Vagina (tissue), 2 donors: Measurements from ENCODE around the gene NDRG2. TPM values are rescaled to one million over a fixed set of nuclear protein-coding genes. Genes with fewer than 3 reads are reported as not detected.

Experiments
- DNase-seq, 2 donors: peaks; one replicate each; pipeline ENCODE4 v3.0.0-alpha.2; 2017; ENCODE audit errors: extremely low spot score in 2 of 2
- H3K27ac ChIP-seq: fragments of 200-600 bp; sonication (generic); one replicate; pipeline ENCODE4 v1.5.1; 2019
- H3K27me3 ChIP-seq: fragments of 200-600 bp; sonication (generic); one replicate; pipeline ENCODE4 v1.5.1; 2019
- H3K36me3 ChIP-seq, 2 donors: fragments of 200-600 bp; sonication (generic); one replicate each; pipeline ENCODE4 v1.5.1; 2017 to 2019
- H3K4me1 ChIP-seq: fragments of 200-600 bp; sonication (generic); one replicate; pipeline ENCODE4 v1.5.1; 2019
- H3K4me3 ChIP-seq, 2 donors: fragments of 200-600 bp; sonication (generic); 1 replicate in 1 of 2; 2 replicates in 1 of 2; pipeline ENCODE4 v1.5.1; 2016 to 2019
- H3K9me3 ChIP-seq: fragments of 200-600 bp; sonication (generic); one replicate; pipeline ENCODE4 v1.5.1; 2019
- POLR2A ChIP-seq, 2 donors: fragments of 450-650 bp; IDR thresholded peaks; one replicate each; pipeline ENCODE4 v1.6.1; 2017; ENCODE audit warnings: antibody characterized with exemption in 2 of 2, mild to moderate bottlenecking in 2 of 2, moderate library complexity in 2 of 2
- POLR2AphosphoS5 ChIP-seq, 2 donors: sonication (generic); formaldehyde crosslinking; IDR thresholded peaks; one replicate each; pipeline ENCODE4 v1.9.0; 2017; ENCODE audit warnings: antibody characterized with exemption in 2 of 2, mild to moderate bottlenecking in 2 of 2, low read depth in 1 of 2; ENCODE audit not compliant: insufficient read depth in 1 of 2
- intact Hi-C: fragments of 100-400 bp; cut with DNase I; formaldehyde crosslinking; loops from one replicate; pipeline ENCODE4 v1.15.1; 2023
- total RNA-seq: library from RNA; depleted of rRNA; stranded (reverse); fragments of >200 nt; gene quantifications from one replicate; pipeline ENCODE4 v1.2.3, GENCODE V29; 2016
- TF ChIP-seq, protein P1 (sequence below), 3 experiments: fragments of 450-650 bp in 2 of 3; fragments of 200-600 bp in 1 of 3; sonication (generic) in 1 of 3; IDR thresholded peaks; one replicate each; pipeline ENCODE4 v1.5.1; 2017 to 2019; ENCODE audit warnings: antibody characterized with exemption in 3 of 3, mild to moderate bottlenecking in 2 of 3, moderate library complexity in 2 of 3

Gene NDRG2
- total RNA-seq, 1 donor from 2014 or later, result 307 TPM

DNA sequence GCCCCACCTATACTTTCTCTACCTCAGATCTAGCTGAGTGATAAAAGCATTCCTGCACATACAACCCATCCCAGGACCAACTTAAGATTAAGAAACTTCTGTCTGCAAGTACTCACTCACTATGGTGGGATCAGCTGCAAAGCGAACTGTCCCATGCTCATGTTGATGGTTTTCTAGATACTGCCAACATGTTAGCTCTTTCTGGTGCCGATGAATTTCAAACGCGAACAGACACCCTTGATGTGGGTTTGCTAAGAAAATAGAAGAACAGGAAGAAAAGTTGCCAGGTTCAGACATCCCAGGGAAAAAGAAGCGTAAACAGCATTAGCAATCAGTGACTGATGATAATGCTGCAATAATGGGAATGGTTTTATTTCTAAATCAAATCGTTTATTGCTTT is 27.3 kb downstream of the NDRG2 start:
- intact Hi-C loops, result no loop called here
- H3K36me3 ChIP-seq, result peaks cover 0 to 45% of the 10 kb centered on the region in 2 donors

DNA sequence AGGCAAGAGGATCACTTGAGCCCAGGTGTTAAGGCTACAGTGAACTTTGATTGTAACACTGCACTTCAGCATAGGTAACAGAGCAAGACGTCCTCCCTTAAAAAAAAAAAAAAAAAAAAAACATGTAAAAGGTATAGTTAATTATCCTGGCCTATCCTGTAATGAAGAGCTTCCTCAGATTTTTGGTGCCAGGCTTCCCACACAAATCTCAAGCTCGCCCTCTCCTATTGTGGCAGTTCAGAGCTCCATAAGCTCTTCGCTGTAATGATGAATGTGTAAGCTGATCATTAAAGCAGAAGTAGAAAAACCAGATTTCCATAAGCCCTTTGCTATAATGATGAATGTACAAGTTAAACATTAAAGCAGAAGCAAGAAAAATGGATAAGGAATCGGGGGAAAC is 27.7 kb downstream of the NDRG2 start:
- DNase-seq, result peak in 1 of 2 donors; percentile 7
- H3K4me3 ChIP-seq, result no peak overlapping the region
- no peaks in the 10 kb centered on the region for H3K9me3 ChIP-seq
- TF ChIP-seq, protein P1, sequence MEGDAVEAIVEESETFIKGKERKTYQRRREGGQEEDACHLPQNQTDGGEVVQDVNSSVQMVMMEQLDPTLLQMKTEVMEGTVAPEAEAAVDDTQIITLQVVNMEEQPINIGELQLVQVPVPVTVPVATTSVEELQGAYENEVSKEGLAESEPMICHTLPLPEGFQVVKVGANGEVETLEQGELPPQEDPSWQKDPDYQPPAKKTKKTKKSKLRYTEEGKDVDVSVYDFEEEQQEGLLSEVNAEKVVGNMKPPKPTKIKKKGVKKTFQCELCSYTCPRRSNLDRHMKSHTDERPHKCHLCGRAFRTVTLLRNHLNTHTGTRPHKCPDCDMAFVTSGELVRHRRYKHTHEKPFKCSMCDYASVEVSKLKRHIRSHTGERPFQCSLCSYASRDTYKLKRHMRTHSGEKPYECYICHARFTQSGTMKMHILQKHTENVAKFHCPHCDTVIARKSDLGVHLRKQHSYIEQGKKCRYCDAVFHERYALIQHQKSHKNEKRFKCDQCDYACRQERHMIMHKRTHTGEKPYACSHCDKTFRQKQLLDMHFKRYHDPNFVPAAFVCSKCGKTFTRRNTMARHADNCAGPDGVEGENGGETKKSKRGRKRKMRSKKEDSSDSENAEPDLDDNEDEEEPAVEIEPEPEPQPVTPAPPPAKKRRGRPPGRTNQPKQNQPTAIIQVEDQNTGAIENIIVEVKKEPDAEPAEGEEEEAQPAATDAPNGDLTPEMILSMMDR (IDR thresholded peaks at IDR 0.05), result no peak
- TF ChIP-seq POLR2A (IDR thresholded peaks at IDR 0.05) (no peak), POLR2AphosphoS5 (IDR thresholded peaks at IDR 0.05; ENCODE audit: insufficient read depth in 1 of 2, low read depth in 1 of 2) (no peak)
- H3K27ac ChIP-seq, result no peak overlapping the region
- H3K4me1 ChIP-seq, result peaks cover 29% of the 10 kb centered on the region
- no peaks in the 10 kb centered on the region for H3K27me3 ChIP-seq
- intact Hi-C loops, result no loop called here
- H3K36me3 ChIP-seq, result peaks cover 0 to 50% of the 10 kb centered on the region in 2 donors

More for the DNA sequence above, 27.3 kb downstream of the NDRG2 start:
- DNase-seq, result peak in 1 of 2 donors; percentile 28
- TF ChIP-seq POLR2AphosphoS5 (IDR thresholded peaks at IDR 0.05; ENCODE audit: insufficient read depth in 1 of 2, low read depth in 1 of 2) (no peak), POLR2A (IDR thresholded peaks at IDR 0.05) (no peak)
- TF ChIP-seq, protein P1 (IDR thresholded peaks at IDR 0.05), result no peak
- Histone ChIP-seq H3K9me3 (no peaks in the 10 kb centered on the region), H3K4me1 (peaks cover 29% of the 10 kb centered on the region), H3K27me3 (no peaks in the 10 kb centered on the region), H3K4me3 (no peak overlapping the region), H3K27ac (no peak overlapping the region)

DNA sequence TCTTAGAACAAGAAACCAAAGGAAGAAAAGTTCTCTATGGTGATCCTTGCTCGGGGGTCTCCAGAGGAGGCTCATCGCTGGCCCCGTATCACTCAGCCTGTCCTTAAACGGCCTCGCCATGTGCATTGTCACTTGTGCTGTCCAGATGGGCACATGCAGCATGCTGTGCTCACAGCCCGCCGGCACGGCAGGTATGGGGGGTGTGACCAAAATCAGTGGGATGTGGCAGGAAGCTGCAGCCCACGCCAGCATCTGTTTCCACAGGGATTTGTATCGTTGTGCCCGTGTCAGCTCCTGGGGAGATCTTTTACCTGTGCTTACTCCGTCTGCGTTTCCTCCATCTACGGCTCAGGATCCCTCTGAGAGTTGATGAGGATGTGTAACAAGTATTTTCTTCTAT is 28.3 kb downstream of the NDRG2 start:
- H3K4me3 ChIP-seq, result no peak overlapping the region
- peaks cover 33% of the 10 kb centered on the region for H3K4me1 ChIP-seq
- H3K27me3 ChIP-seq, result no peaks in the 10 kb centered on the region
- H3K9me3 ChIP-seq, result no peaks in the 10 kb centered on the region
- peaks cover 0 to 56% of the 10 kb centered on the region in 2 donors for H3K36me3 ChIP-seq
- no peak for TF ChIP-seq POLR2A (IDR thresholded peaks at IDR 0.05)
- no peak for TF ChIP-seq POLR2AphosphoS5 (IDR thresholded peaks at IDR 0.05; ENCODE audit: insufficient read depth in 1 of 2, low read depth in 1 of 2)
- TF ChIP-seq, protein P1 (IDR thresholded peaks at IDR 0.05), result no peak
- intact Hi-C loops, result no loop called here
- H3K27ac ChIP-seq, result no peak overlapping the region
- DNase-seq, result peak in 1 of 2 donors; percentile 74

DNA sequence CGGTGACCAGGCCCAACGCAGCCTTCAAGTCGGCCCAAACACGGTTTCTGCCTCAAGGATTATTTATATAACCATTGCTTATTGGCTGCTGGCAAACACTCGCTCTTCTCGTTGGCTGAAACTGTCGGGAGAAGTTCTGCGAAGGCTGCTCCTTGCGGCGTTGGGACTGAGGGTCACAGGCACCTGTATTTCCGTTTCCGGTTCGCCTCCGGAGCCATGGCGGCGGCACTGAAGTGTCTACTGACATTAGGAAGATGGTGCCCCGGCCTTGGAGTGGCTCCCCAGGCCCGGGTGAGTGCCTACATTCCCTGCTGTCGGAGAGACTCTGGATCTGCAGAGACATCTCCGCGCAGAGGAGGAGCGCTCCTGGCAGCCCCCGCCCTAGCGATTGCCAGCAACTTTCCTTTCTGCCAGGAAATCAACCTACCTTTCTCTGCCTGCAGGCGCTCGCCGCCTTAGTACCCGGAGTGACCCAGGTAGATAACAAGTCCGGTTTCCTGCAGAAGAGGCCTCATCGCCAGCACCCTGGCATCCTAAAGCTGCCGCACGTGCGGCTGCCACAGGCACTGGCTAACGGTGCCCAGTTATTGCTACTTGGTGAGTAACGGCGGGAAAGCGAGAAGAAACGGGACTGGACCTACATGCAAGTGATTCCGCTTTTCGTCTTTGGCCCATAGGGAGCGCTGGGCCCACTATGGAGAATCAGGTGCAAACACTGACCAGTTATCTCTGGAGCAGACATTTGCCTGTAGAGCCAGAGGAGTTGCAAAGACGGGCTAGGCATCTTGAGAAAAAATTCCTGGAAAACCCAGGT is 34.9 kb downstream of the NDRG2 start, which contains the start of gene METTL17:
TSS of gene METTL17 (plus strand) at position 194 of the 814 bp plus-strand sequence. CDS start at position 217, 23 bp downstream.
- Histone ChIP-seq H3K27me3 (no peaks in the 10 kb centered on the region), H3K36me3 (peaks cover 0 to 35% of the 10 kb centered on the region in 2 donors), H3K9me3 (no peaks in the 10 kb centered on the region), H3K4me1 (peaks cover 46% of the 10 kb centered on the region), H3K4me3 (peak within 1 kb of the TSS; percentile 77 to 86), H3K27ac (peak within 1 kb of the TSS; percentile 87)
- intact Hi-C loops, result no loop called here
- TF ChIP-seq POLR2AphosphoS5 (IDR thresholded peaks at IDR 0.05; ENCODE audit: insufficient read depth in 1 of 2, low read depth in 1 of 2) (peak; percentile 73 to 88), POLR2A (IDR thresholded peaks at IDR 0.05) (peak in 1 of 2 donors; percentile 44)
- TF ChIP-seq, protein P1 (IDR thresholded peaks at IDR 0.05), result no peak
- peak in 1 of 2 donors; percentile 98 for DNase-seq

DNA sequence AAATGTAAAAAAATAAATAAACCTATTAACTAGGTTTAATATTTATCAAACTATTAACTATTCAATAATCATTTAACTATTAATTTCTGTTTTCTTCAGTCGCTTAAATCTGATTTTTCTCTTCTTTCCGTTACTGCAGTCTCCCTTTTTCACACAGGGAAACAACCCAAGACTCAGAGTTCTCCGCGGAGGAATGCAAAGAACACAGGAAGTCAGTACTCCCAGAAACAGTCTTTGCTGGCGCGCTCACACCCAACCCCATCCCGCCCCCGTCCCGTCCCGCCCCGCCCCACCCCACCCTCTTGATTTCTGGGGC is 35.4 kb downstream of the NDRG2 start:
- no peaks in the 10 kb centered on the region for H3K27me3 ChIP-seq
- peaks cover 46% of the 10 kb centered on the region for H3K4me1 ChIP-seq
- intact Hi-C loops, result no loop called here
- H3K27ac ChIP-seq, result peak overlapping the region; percentile 87
- DNase-seq, result no peak
- H3K9me3 ChIP-seq, result no peaks in the 10 kb centered on the region
- peak overlapping the region; percentile 77 to 86 for H3K4me3 ChIP-seq
- TF ChIP-seq, protein P1 (IDR thresholded peaks at IDR 0.05), result no peak
- TF ChIP-seq POLR2AphosphoS5 (IDR thresholded peaks at IDR 0.05; ENCODE audit: insufficient read depth in 1 of 2, low read depth in 1 of 2), result no peak
- no peak for TF ChIP-seq POLR2A (IDR thresholded peaks at IDR 0.05)
- H3K36me3 ChIP-seq, result peaks cover 0 to 30% of the 10 kb centered on the region in 2 donors
